NB4 (cell line): ENCODE measurements around the gene SSBP1.
A peak's percentile ranks its signal among the peaks of the same experiment; 100 is the strongest.

Experiments
- POLR2A ChIP-seq: IDR thresholded peaks from 2 replicates; pipeline ENCODE4 v1.6.1; 2011; ENCODE audit warnings: mild to moderate bottlenecking; ENCODE audit not compliant: insufficient read length; ENCODE audit errors: extremely low read depth
- TF ChIP-seq, protein P1 (sequence below): IDR thresholded peaks from one replicate; pipeline ENCODE4 v1.5.1; 2012; ENCODE audit warnings: low read depth, low read length

DNA sequence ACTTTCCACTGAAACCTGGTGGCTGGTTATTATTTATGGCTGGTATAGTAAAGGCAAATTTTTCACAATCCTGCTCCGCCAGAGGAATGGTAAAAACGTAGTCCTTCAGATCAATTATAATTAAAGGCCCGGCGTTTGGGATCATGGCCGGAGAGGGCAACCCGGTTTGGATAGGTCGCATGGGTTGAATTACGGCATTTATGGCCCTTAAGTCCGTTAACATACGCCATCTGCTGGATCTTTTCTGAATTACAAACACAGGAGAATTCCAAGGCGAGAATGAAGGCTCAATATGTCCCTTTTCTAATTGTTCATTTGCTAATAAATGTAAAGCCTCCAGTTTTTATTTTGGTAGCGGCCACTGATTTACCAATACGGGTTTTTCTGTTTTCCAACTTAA is 14.5 kb downstream of the SSBP1 start:
- no peak for TF ChIP-seq POLR2A
- TF ChIP-seq, protein P1, sequence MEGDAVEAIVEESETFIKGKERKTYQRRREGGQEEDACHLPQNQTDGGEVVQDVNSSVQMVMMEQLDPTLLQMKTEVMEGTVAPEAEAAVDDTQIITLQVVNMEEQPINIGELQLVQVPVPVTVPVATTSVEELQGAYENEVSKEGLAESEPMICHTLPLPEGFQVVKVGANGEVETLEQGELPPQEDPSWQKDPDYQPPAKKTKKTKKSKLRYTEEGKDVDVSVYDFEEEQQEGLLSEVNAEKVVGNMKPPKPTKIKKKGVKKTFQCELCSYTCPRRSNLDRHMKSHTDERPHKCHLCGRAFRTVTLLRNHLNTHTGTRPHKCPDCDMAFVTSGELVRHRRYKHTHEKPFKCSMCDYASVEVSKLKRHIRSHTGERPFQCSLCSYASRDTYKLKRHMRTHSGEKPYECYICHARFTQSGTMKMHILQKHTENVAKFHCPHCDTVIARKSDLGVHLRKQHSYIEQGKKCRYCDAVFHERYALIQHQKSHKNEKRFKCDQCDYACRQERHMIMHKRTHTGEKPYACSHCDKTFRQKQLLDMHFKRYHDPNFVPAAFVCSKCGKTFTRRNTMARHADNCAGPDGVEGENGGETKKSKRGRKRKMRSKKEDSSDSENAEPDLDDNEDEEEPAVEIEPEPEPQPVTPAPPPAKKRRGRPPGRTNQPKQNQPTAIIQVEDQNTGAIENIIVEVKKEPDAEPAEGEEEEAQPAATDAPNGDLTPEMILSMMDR: peak; percentile 46
